HK-2 (cell line): ENCODE data around the gene PIM2.

Experiments used
- DNase-seq: peaks from one replicate; pipeline ENCODE4 v3.0.0-alpha.2; 2018; ENCODE audit not compliant: unreplicated experiment

The PIM2 gene

DNA sequence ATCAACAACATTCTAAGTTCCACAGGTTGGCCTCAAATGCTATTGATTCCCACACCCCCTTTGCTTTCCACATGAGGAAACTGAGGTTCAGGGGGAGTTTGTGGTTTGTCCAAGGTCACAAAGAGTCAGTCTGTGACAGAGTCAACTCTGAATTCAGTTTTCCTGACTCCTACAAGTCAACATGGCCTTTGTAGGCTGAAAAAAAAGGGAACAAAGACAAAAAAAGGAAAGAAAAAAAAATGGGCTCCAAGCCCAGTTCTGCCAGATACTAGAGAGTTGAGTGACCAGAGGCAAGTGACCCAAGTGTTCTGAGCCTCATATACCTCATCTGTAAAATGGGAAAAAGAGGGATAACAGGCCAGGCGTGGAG lies 16.5 kb upstream of the PIM2 start:
- no peak for DNase-seq

DNA sequence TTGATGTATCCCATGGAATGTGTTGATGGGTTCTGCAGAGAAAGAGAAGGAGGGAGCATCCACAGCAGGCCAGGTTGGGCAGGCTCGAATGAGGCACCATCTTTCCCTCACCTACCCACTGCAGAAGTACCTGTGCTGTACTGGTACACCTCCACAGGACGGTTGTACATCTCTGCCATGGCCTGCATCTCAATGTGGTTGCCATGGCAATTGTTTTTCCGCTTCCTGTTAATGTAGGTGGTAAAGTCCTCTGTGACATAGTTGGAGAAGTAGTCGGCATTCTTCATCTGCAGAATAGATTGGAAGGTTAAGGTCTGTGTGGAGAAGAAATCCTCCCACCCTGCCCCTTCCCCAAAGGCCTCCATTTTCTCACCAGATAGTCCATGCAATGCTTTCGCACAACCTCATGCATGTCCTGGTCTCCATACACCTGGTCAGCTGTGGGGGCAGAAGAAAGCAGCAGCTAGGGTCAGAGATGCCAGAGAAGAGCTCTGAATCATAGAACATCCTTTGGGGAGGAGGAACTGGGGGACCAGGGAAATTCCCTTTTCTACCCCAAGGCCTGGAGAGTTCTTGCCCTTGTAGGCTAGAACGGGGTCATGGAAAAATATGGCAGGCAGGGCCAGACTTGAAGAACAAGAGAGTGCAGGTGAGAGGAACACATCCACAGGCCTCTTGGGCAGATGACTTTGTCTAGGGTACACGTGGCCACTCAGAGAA lies 15.9 kb upstream of the PIM2 start:
- no peak for DNase-seq

DNA sequence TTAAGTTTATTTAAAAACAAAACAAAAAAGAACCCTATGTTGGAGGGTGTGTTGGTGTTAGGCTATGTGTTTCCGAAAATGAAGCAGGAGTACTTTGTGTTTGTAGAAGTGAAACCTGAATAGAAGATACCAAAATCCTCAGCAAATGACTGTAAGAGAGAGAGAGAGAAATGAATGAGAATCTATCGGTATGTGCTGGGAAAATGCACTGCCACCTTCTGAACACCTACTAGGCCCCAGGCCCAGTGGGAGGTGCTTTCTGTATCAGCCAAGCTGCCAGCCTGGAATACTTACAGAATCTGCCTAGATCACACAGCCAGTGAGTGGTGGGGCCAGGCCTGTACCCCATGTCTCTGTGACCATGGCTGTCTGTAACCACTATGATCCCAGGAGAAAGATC lies 14.9 kb upstream of the PIM2 start:
- DNase-seq: no peak

DNA sequence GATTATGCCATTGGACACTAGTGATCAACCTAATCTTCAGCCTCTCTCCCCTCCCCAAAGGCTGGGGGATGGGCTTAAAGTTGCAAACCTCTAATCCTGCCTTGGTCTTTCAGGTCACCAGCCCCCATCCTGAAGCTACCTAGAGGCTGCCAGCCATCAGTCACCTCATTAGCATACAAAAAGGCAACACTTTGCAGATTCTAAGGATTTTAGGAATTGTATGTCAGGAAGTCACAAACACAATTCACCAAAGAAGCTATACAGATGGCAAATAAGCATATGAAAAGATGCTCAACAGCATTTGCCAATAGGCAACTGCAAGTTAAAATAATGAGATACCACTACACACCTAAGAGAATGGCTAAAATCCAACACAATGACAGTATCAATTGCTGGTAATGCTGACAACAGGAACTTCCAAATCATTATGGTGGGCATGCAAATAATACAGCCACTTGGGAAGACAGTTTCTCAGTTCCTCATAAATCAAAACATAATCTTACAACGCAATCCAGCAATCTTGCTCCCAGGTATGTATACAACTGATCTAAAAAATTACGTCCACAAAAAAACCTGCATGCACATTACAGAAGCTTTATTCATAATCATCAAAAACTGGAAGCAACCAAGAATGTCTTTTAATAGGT lies 9.0 kb upstream of the PIM2 start:
- DNase-seq: no peak

DNA sequence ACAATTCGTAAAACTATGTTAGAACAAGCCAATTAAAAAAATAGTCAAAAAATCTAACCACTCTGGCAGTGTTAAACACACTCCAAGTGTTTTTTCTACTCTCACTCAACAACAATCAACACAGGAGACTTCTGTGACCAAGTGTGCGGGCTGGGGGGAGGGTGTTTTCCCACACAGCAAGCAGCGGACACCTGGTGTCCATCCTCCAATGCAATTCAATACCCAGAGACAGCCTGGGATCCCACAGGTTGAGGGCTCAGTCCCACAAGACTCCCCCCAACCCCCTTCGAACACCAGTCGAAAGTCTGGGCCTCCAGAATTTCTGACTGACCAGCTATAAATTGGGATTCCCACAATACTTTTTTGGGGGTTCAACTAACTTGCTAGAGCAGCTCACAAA lies 8.3 kb upstream of the PIM2 start:
- no peak for DNase-seq

DNA sequence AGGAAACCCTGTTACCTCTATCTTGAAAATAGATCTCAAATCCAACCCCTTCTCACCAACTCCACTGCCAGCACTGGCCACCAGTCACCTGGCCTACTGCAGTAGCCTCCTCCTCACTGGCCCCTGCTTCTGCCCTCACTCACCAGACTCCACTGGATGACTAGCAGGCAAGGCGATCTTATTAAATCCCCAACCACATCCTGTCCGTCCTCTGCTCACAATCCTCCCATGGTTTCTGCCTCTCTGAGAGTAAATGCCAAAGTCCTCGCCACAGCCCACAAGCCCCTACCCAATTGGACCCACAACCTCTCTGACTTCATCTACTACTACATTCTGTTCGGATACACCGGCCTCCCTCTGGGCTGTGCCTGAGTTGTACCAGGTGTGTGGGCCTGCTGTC lies 5.4 kb upstream of the PIM2 start:
- DNase-seq: no peak

DNA sequence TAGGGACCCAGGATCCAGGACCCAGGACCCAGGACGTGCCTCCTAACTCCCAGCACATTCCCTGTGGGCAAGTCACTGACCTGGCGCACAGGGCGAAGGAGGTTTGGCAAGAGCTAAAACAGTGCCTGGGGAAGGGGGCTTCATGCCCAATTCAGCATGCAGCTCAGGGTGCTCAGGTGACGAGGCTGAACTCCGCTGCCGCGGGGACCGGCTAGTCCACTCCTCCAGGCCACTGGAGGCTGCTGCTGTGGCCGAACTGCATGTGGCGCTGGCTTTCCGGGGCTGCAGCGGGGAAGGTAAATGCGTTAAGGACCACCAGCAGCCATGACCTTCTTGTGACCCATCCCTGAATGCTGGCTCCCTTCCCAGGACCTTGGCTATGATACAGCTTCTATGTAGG lies 4.9 kb upstream of the PIM2 start:
- no peak for DNase-seq

DNA sequence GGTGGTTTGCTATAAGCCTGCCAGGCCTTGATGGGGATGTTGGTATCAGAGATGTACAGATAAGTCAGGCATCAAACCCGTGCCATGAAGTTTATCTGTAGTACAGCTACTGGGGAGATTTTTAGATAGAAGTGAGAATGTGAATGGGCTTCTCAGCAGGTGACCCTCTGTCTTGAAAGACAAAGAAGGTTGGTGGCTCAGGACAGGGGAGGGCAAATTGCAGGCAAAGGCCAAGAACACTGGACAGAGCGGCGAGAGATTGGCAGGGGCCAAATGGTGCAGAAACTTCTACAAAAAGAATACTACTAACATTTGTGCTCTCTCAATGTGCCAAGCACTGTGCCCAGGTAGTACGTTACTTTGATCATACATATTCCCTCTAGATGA lies 1.9 kb upstream of the PIM2 start:
- no peak for DNase-seq

DNA sequence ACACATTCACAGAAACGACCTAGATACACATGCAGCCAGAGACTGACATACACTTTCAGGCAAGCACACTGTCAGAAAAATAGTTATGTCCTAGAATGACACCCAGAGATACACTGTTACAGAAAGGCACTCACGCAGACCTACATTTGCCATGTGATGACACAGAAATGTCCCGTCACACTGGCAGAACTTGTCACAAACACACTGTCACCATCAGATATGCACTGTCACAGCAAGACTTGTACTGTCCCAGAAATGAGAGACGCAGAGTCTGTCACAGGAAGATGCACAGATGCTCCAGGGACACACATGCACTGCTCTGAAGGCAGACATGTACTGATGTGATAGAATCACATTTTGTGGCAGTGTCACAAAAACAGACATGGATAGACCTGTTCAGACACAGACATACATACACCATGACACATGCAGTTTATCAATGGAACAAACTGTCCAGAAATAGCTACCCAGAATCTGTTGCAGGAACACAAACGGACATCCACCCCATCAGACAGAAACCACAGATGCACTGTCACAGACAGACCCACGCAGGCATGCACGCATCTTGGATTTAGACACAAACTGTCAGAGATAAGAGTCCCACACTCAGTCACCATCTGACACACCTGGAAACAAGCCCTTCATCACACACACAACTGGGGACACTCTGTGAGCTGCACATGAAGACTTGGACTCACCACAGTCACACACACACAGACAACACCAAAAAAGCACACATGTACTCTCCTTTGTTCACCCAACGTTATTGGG lies 1.3 kb upstream of the PIM2 start:
- no peak for DNase-seq

DNA sequence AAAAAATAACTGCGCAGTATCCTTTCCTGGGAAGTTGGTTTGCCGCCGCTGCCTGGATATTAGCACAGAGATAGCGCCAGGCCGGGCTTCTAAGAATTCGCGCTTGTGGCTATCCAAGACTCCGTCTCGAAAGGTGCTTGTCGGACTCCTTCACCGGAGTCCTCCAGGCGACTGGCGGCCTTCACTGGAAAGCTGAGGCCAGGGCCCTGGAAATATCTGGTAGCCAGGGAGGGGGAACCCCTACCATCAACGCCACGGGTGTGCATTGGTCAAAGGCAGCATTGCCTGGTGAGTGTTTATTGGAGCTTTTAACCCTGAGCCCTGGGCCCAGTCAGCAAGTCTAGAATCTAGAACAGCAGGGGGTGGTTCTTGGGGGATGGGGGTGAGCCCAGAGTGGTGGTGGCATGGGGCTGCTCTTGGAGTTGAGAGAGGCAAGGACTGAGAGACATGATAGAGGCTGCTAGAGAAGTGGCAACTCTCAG lies 577 bp upstream of the PIM2 start:
- no peak for DNase-seq

DNA sequence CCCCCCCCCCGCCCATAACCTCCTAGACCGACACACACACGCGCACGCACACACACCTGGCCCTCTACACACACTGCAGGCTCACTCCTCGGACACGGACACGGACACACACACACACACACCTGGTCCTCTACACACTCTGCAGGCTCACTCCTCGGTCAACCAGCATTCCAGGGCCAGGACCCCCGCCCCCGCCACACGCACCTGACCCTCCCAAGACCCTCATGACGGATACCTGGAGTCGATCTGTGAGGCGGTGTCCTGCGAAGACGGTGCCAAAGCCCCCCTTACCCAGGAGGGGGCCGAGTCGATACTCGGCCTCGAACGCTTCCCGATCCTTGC lies 552 bp downstream of the PIM2 start:
- peak; percentile 32 for DNase-seq

DNA sequence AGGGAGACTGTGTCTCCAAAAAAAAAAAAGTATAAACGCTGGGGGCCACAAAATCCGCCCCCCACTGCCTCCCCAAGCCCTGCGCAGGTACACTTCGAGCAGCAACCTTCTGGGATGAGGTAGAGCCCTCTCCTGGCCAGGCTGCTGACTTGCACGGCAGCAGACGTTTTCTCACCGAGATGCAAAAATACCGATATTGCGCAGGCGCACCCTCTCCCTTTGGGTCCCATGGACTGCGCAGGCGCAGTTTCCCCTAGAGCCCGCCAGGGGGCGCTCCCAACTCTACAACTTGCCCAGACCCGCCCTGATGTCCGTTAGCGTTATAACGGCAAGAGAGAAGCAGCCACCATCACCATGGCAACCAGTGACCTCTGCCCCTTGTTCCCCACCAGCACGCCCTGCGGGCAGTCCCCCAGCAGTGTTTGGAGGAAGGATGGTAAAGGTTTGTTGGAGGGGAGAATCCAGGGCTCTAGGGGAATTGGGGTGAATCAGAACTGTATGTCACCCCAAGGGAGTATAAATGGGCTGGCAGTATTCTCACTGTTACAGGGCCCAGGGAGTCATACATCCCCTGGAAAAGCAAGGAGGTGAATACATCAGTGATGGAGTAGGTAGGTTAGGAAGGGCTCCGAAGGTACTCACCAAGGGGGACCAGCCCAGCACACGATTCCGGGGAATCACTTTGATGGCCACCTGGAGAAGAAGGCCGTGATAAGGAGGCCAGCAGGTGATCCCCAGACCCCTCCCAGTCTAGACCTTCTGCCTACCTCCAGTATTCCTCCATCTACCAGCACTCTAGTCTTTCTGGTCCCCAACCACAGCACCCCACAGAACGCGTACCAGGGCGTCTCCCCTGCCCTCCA lies 1.5 kb downstream of the PIM2 start:
- peak; percentile 90 for DNase-seq

DNA sequence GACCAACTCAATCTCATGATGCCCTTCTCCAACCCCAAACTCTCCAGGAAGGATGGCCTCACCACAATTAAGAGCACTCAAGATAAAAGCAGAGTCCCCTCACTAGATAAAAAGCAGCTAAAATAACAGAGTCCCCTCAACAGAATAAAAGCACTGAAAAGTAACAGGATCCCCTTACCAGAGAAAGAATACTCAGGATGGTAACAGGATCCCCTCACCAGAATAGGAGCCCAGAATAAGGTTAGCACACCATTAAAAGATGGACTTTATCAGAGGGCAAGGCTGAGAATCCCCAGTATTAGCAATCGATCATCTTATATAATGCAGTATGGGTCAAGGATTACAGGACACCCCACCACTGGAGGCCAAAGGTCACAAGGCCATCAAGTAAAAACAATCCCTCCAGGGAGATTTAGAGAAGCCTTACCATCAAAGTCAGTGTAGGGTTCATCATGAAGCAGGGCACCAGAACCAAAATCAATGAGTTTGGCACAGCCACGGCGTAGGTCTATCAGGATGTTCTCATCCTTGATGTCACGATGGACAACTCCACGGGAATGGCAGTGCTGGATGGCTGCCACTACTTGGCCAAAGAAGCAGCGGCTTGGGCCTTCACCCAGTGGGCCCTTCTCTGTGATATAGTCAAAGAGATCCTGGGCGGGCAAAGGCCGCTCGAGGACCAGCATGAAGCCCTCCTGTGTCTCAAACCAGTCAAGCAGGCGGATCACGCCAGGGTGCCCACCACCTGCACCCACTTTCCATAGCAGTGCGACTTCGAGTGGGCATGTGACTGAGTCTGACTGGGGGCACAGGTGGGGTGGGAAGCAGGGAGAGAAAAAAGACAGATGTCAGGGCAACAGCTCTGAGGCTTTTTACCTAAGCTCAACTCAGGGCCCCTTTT lies 4.0 kb downstream of the PIM2 start:
- DNase-seq: no peak

DNA sequence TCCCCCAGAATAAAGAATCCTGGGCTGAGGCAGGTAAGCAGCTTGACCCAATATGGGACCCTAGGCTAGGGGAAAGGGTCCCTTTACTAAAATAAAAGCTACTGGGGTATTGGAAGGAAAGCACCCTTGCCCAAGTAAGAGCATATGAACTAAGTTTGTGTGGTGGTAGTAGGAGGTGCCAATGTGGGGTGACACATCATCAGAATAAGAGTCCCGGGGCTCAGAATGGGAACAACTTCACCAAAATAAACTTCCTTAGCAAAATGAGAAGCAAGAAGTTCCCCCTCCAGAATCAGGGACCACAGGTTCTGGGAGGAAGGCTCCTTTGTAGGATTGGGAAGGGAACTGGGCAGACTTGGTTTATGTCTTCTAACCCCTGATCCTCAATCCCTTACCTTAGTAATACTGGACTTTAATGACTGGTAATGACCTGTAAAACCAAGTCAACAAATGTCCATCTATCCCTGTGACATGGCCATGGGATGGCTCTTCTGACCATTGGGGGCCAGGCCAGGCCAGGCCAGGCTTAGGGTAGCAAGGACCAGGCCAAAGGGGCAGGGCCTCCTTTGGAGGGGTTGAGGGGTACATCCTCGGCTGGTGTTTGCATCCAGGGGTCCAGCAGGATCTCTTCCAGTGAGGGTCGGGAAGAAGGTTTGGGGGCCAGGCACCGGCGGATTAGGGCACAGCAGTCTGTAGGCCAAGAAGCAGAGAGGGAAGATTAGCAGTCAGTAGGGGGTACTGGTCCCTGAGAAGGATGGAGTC lies 5.0 kb downstream of the PIM2 start:
- DNase-seq: no peak

DNA sequence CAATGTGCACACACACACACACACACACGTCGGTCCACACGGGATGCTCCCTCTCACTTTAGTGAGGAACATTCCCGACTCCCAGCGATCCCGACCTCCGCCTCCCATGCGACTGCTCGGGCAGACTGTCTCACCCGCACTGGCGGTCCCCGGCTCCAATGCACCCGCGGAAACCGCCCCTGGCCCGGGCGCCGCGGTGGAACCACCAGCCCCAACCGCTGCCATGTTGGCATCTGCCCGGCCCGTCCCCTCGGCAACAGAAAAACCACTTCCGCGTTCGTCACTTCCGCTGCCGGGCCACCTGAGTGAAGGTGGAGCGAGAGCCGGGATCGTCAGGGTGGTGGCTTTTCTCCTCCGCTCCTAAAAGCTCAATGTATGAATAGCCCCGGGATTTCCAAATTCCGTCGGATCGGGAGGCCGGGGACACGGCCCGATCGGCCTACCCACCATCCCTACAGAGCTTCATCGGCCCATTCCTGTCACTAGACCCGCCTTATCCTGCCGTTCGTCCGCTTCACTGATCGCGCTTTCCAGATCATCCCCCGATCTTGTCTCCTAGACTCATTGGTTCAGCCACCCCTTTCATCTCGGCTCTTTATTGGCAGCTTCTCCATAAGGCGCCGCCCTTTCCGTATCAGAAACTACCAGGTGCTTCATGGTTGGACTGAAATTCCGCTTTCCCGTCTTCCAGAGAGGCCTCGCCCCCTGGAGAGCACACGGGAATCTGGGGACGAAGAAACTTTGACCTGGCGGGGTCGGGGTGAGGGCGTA lies 7.2 kb downstream of the PIM2 start, which contains the start of gene SLC35A2:
Gene SLC35A2 (minus strand): TSS at position 235 of the 771 bp plus-strand sequence. CDS start 10 bp downstream, at position 225.
- DNase-seq: peak; percentile 83

DNA sequence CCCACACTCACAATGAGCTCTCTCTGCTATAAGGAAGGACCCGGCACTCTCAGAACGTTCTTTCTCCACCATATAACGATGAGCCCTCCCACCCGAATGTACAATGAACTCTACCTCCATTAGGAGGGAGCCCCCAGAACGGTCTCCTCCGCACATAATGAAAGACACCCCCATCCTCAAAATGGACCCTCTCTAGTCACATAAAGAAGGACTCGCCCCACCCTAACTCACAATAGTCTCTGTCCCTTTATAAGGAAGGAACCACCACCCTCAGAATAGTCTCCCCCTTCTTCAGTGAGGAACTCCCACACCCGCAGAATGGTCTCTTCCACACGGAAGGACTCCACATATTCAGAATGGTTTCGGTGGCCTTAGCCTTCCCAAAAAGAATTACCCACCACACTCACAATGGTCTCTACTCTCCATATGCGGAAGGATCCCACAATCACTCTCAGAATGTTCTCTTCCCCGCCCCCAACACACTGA lies 7.9 kb downstream of the PIM2 start:
- DNase-seq: no peak

DNA sequence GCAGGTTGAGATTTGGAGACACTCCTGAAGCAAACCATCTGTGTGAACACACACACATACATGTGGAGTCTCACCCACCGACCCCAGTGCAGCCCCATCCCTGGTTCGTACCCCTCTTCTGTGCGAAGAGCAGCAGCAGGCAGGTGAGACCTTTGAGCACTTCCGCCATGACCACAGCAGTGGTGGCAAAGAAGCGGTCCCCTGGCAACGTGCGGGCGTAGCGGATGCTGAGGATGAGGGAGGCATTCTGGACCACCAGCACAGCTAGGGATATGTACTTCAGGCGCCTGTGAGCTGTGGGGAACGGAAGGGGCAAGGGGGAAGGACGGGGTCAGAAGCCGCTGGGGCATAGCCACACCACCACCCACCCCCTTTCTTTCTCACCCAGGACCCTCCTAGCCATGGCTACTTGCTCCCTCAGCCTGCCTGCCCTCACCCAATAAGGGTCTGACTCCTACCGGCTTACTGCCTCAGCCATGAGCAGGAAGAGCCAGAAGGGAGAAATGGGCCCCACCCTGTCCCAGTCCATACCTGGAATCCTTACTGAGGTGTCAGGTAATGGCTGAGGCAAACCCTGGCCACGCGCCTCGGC lies 9.0 kb downstream of the PIM2 start:
- no peak for DNase-seq

DNA sequence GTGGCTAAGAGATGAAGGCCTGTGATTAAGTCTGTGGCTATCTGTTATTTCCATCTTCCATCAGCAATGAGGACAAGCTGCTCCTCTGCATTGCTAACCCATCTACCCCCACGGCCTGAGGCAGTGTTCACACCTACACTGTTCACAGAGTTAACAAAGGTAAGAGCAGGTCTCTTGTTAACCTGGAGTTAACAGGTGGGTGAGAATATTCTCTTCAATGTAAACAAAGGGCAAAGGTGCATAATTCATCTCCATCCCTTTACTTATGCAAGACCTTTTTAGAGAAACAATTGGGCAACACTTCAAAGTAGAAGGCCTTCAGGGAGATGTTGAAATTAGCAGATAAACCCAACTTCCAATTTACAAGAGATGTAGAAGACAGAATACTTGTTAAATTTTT lies 10.2 kb downstream of the PIM2 start:
- no peak for DNase-seq
